ENCODE results near the gene CA5A. TPM values are rescaled to one million over a fixed set of nuclear protein-coding genes. Genes with fewer than 3 reads are reported as not detected.

Gene CA5A
- total RNA-seq, 3 donors from 2014 or later (not counting 1 experiment from before 2014, with no cell fraction given), result not detected

GRCh38 chr16:87838643-87839541, 97.4 kb downstream of the CA5A start:
- peaks cover 13% of the 10 kb centered on the region for H3K36me3 ChIP-seq (ENCODE audit: control insufficient read depth, insufficient read depth, low read length)
- ATAC-seq, result no peak
- H3K9me3 ChIP-seq (ENCODE audit: control insufficient read depth, insufficient read depth, low read length), result no peaks in the 10 kb centered on the region
- no peak overlapping the region for H3K4me3 Mint-ChIP-seq
- H3K36me3 Mint-ChIP-seq, result no peaks in the 10 kb centered on the region
- intact Hi-C loops (cut with micrococcal nuclease), result no loop called here
- H3K27ac Mint-ChIP-seq, result no peak overlapping the region
- no peaks in the 10 kb centered on the region for H3K4me1 Mint-ChIP-seq
- TF ChIP-seq, protein P1, sequence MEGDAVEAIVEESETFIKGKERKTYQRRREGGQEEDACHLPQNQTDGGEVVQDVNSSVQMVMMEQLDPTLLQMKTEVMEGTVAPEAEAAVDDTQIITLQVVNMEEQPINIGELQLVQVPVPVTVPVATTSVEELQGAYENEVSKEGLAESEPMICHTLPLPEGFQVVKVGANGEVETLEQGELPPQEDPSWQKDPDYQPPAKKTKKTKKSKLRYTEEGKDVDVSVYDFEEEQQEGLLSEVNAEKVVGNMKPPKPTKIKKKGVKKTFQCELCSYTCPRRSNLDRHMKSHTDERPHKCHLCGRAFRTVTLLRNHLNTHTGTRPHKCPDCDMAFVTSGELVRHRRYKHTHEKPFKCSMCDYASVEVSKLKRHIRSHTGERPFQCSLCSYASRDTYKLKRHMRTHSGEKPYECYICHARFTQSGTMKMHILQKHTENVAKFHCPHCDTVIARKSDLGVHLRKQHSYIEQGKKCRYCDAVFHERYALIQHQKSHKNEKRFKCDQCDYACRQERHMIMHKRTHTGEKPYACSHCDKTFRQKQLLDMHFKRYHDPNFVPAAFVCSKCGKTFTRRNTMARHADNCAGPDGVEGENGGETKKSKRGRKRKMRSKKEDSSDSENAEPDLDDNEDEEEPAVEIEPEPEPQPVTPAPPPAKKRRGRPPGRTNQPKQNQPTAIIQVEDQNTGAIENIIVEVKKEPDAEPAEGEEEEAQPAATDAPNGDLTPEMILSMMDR (IDR thresholded peaks at IDR 0.05), result no peak
- DNase-seq, result no peak
- 86% methylated on average over 27 of the region's 27 CpGs for WGBS (ENCODE audit: insufficient coverage)
- H3K27me3 ChIP-seq (ENCODE audit: control insufficient read depth, insufficient read depth, low read length), result no peaks in the 10 kb centered on the region
- no peaks in the 10 kb centered on the region for H3K9me3 Mint-ChIP-seq
- no peaks in the 10 kb centered on the region for H3K27me3 Mint-ChIP-seq (ENCODE audit: low read depth in 2 of 2)
- H3K4me1 ChIP-seq (ENCODE audit: control insufficient read depth, insufficient read depth, low read length), result peaks cover 10% of the 10 kb centered on the region
- no peak overlapping the region for H3K27ac ChIP-seq (ENCODE audit: low read length)
- no peak overlapping the region for H3K4me3 ChIP-seq (ENCODE audit: low read length)

Other genes starting within 250 kb of the CA5A start
- 100 to 1,000 TPM; 210 to 311 (median 210) TPM for gene KLHDC4, start 170.5 kb downstream of the CA5A start, total RNA-seq
- 10 to 100 TPM; 27.2 to 66.1 (median 34.2) TPM for gene SLC7A5, start 67.0 kb downstream of the CA5A start, total RNA-seq
- 100 to 1,000 TPM in 2 of 3 donors, 10 to 100 TPM in 1; 88.8 to 117 (median 117) TPM for gene BANP, start 14.9 kb upstream of the CA5A start, total RNA-seq